GM12801 (cell line): Measurements from ENCODE around the gene CNTNAP2.

Experiments
- TF ChIP-seq, protein P1 (sequence below): IDR thresholded peaks from one replicate; pipeline ENCODE4 v1.5.1; 2011; ENCODE audit warnings: control low read depth; ENCODE audit not compliant: insufficient read length; ENCODE audit errors: extremely low read depth

CNTNAP2 gene

DNA sequence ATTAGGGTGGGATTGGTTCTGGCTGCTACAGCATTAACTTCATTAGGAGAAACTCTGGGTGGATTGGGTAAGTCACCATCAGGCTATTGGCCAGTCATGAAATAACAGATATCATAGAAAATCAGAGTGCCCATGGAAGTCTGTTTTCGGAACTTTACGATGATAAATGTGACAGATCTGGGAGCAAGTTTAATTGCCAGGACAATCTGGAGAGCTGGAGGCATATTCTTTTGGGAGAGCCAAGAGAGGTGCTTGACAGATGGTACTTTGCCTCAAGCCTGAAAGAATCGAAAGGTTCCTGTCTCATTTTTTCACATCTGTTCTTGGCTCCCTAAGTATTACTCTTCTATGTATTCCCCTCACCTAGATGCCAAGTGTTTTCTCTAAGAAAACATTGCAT lies 369.9 kb downstream of the CNTNAP2 start:
- TF ChIP-seq, protein P1, sequence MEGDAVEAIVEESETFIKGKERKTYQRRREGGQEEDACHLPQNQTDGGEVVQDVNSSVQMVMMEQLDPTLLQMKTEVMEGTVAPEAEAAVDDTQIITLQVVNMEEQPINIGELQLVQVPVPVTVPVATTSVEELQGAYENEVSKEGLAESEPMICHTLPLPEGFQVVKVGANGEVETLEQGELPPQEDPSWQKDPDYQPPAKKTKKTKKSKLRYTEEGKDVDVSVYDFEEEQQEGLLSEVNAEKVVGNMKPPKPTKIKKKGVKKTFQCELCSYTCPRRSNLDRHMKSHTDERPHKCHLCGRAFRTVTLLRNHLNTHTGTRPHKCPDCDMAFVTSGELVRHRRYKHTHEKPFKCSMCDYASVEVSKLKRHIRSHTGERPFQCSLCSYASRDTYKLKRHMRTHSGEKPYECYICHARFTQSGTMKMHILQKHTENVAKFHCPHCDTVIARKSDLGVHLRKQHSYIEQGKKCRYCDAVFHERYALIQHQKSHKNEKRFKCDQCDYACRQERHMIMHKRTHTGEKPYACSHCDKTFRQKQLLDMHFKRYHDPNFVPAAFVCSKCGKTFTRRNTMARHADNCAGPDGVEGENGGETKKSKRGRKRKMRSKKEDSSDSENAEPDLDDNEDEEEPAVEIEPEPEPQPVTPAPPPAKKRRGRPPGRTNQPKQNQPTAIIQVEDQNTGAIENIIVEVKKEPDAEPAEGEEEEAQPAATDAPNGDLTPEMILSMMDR: no peak

DNA sequence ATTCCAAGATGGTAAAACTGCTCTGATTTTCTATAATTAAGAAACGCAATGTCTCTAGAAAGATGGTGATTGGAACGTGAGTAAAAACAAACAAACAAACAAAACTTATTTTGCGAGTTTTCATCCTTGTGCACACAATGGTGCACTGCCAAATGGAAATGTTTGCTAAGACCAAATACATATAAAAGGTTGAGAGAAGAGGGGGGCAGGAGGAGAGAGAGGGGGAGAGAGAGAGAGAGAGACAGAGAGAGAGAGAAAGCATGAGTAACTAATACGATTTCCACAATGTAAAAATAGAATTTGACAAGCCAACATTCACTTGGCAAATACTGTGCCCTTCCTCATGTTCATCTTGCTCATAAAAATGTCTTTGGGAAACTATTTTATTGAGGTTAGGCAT lies 375.4 kb downstream of the CNTNAP2 start:
- TF ChIP-seq, protein P1: no peak

GRCh38 chr7:146494952-146495596 lies 378.5 kb downstream of the CNTNAP2 start:
- TF ChIP-seq, protein P1: no peak

DNA sequence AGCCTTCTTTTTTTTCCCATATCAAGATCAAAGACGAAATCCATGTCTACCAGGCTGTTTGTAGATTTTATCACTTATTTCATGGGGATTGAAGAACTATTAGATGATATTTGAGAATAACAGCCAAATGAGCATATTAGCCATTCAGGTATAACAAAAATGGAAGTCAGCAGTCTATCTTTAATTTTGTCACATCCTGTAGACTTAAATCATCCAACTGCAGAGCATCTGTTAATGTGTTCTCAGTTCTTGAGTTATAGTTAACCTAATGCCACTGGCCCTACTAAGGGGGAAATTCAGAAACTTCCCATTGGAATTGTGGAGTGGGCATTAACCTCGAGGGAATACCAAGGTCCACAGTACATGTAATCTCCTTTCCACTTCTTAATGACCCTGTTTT lies 380.1 kb downstream of the CNTNAP2 start:
- TF ChIP-seq, protein P1: no peak

- TF ChIP-seq, protein P1: no peak
Measured at GRCh38 chr7:146499970-146500369, 383.4 kb downstream of the CNTNAP2 start.

DNA sequence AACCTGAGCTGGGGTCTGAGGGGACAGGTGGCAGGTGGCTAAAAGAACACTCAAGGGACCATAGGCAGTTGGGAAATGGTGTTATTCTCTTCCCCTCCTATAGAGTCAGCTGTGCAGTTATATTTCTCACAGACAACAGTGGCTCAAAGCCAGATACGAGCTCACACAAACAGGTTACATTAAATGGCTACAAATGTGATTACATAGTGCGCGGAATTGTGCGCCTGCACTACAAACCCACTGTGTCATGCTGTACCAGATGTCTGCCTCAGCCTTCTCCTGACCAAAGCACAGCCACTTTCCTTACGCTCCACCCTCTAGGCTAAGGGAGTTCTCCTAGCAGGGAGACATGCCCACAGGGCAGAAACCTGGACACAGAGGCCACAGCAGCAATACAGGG lies 387.2 kb downstream of the CNTNAP2 start:
- TF ChIP-seq, protein P1: no peak

GRCh38 chr7:146510088-146510680 lies 393.6 kb downstream of the CNTNAP2 start:
- TF ChIP-seq, protein P1: no peak

DNA sequence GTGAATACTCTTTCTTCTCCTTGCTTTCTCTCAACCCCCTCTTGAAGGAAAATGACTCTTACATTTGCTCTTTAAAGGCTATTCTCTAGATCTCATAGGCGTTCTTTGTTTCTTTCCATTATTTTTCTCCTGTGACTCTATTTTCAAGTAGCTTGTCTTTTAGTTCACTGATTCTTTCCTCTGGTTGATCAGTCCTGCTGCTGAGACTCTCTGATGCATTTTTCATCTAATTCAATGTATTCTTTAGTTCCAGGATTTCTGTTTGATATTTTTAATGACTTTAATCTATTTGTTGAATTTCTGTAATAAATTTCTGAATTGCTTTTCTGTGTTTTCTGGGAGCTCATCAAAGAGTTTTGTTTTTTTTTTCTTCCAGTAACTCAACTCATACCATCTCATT lies 397.7 kb downstream of the CNTNAP2 start:
- TF ChIP-seq, protein P1: no peak
